Right atrium auricular region (tissue), 2 donors: ENCODE data around the gene TNFRSF25. TPM values are rescaled to one million over a fixed set of nuclear protein-coding genes. Genes with fewer than 3 reads are reported as not detected.

ENCODE experiments used
- DNase-seq: peaks from one replicate; pipeline ENCODE4 v3.0.0-alpha.2; 2019; ENCODE audit warnings: low spot score
- H3K27ac ChIP-seq, 2 donors: fragments of 200-600 bp; sonication (generic); 1 replicate in 1 of 2; 2 replicates in 1 of 2; pipeline ENCODE4 v1.5.1; 2016 to 2019
- H3K27me3 ChIP-seq, 2 donors: fragments of 200-600 bp; sonication (generic); one replicate each; pipeline versions ENCODE4 v1.5.1 to v1.6.0; 2017 to 2019
- H3K36me3 ChIP-seq: fragments of 200-600 bp; sonication (generic); one replicate; pipeline ENCODE4 v1.5.1; 2016
- H3K4me1 ChIP-seq, 2 donors: fragments of 200-600 bp; sonication (generic); one replicate each; pipeline versions ENCODE4 v1.5.1 to v1.6.0; 2017 to 2019
- H3K4me3 ChIP-seq, 2 donors: fragments of 200-600 bp; sonication (generic); 1 replicate in 1 of 2; 2 replicates in 1 of 2; pipeline ENCODE4 v1.5.1; 2017 to 2019; ENCODE audit warnings: mild to moderate bottlenecking in 1 of 2, moderate library complexity in 1 of 2
- H3K9me3 ChIP-seq, 2 donors: fragments of 200-600 bp; sonication (generic); one replicate each; pipeline ENCODE4 v1.5.1; 2019
- total RNA-seq, 2 donors: library from RNA; depleted of rRNA; stranded (reverse); fragments of >200 nt; gene quantifications; one replicate each; pipeline ENCODE4 v1.1.0, GENCODE V29; 2016
- TF ChIP-seq, protein P1 (sequence below), 2 donors: fragments of 200-600 bp; sonication (generic); IDR thresholded peaks; one replicate each; pipeline ENCODE4 v1.5.1; 2019; ENCODE audit warnings: antibody characterized with exemption in 2 of 2

Gene TNFRSF25
- total RNA-seq, 2 donors from 2014 or later = 4.4 to 7.4 TPM

DNA sequence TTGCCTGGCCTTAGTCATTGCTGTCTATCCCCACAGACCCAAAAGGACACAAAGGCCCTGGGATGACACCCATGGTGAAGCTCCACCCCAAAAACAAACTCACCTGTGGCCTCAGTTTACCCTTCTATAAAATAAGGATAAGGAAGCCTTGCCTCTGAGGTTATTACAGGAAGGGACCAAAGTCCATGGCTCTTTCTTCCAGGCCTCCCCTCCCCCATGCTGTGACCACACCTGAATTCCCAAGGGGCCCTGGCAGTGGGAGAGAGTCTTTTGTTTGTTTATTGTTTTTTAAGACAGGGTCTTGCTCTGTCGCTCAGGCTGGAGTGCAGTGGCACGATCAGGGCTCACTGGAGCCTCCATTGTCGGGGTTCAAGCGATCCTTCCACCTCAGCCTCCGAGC, 10.5 kb upstream of the TNFRSF25 start:
- TF ChIP-seq, protein P1, sequence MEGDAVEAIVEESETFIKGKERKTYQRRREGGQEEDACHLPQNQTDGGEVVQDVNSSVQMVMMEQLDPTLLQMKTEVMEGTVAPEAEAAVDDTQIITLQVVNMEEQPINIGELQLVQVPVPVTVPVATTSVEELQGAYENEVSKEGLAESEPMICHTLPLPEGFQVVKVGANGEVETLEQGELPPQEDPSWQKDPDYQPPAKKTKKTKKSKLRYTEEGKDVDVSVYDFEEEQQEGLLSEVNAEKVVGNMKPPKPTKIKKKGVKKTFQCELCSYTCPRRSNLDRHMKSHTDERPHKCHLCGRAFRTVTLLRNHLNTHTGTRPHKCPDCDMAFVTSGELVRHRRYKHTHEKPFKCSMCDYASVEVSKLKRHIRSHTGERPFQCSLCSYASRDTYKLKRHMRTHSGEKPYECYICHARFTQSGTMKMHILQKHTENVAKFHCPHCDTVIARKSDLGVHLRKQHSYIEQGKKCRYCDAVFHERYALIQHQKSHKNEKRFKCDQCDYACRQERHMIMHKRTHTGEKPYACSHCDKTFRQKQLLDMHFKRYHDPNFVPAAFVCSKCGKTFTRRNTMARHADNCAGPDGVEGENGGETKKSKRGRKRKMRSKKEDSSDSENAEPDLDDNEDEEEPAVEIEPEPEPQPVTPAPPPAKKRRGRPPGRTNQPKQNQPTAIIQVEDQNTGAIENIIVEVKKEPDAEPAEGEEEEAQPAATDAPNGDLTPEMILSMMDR (IDR thresholded peaks at IDR 0.05) = no peak
- Histone ChIP-seq H3K27ac (no peak overlapping the region), H3K27me3 (no peaks in the 10 kb centered on the region), H3K9me3 (no peaks in the 10 kb centered on the region), H3K4me1 (peaks cover 0 to 6% of the 10 kb centered on the region in 2 donors), H3K4me3 (no peak overlapping the region), H3K36me3 (peaks cover 25% of the 10 kb centered on the region)
- DNase-seq = no peak

DNA sequence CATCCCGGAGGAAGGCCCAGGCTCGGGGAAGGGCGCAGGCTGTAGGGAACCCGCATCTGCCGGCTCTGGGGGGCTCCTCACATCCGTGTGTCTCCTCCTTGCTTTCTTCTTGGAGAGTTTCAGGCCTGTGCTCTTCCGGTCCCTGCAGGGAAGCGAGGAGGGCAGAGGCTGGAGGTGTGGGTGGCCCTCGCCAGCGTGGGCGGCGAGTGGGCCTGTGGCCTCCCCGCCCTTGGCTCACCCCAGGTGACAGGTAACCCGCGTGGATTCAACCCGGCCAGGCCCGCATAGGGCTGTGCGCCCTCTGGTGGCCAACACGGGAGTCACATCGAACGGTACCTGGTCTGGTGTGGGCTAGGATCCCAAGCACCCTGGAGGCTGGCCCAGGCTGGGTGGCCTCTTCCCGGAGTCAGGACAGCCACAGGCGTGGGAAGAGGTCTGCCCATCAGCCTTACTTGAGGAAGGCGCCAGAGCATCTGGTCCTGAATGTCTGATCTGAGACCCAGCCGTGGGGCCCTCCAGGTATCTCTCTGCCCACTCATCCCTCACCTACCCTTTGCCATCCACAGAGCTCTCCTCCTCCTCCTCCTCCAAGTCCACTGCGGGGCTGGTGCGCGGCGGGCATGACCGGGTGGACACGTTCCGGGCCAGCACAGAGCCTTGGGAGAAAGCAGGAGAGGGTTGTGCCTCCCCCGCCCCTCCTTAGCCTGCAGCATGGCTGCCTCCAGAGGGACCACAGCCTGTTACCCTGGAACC, 9.6 kb upstream of the TNFRSF25 start:
- peaks cover 0 to 6% of the 10 kb centered on the region in 2 donors for H3K4me1 ChIP-seq
- no peaks in the 10 kb centered on the region for H3K27me3 ChIP-seq
- H3K9me3 ChIP-seq = no peaks in the 10 kb centered on the region
- H3K36me3 ChIP-seq = peaks cover 34% of the 10 kb centered on the region
- H3K27ac ChIP-seq = no peak overlapping the region
- no peak for DNase-seq
- TF ChIP-seq, protein P1 (IDR thresholded peaks at IDR 0.05) = peak; percentile 78 to 91
- no peak overlapping the region for H3K4me3 ChIP-seq

DNA sequence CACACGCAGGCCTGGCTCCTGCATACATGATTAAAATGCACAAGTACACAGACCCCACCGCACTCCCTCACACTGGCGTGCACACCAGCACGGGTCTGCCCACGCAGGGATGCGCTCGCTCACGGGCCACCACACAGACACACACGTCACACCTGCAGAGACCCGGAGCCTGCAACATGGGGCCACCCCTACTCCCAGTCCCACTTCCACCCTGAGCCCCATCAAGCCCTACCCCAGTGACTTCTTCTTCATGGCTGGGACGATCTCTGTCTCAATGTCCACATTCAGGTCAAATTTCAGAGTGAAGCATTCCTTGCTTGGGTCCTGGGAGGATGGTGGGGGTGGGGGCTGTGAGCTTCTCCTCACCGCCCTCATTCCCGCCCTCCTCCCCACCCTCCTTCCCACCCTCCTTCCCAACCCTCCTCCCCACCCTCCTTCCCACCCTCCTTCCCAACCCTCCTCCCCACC, 8.9 kb upstream of the TNFRSF25 start:
- Histone ChIP-seq H3K4me1 (peaks cover 0 to 6% of the 10 kb centered on the region in 2 donors), H3K36me3 (peaks cover 41% of the 10 kb centered on the region), H3K27me3 (no peaks in the 10 kb centered on the region), H3K27ac (no peak overlapping the region), H3K4me3 (no peak overlapping the region), H3K9me3 (no peaks in the 10 kb centered on the region)
- no peak for DNase-seq
- TF ChIP-seq, protein P1 (IDR thresholded peaks at IDR 0.05) = no peak

DNA sequence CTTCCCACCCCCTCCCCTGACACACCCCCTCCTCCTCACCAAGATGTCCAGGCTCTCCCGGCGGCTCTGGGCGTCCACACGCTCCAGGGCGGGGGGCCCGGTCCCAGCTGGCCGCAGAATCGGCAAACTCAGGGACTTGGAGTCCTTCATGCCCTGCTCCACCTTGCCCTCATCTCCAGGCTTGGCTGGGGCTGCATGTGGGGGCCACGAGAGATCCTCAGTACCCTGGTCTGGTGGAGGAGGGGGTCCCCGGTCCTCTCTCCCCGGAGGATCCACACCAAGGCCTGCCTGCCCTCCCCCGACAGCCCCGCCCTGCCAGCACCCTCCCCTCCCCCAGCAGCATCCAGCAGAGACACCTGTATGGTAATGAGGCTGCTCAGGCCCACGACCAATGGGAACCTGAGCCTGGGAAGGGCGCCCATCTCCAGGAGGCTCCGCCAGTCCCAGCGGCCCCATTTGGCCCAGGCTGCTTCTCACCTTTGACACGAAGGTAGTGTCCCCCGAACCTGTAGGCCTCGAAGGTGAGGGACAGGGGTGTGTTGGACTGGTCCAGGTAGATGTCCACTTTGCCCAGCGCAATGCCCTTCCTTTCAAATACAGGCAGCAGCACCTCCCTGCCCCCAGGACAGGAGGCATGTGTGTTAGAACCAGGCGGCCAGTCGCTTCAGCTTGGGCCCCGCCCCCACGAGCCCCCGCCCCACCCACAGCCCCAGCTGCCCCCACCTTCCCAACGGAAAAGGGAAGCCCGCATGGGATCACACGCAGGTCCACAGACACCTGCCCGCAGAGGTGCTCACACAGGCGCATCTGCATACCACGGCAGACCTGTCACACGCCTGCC, 8.2 kb upstream of the TNFRSF25 start:
- H3K4me3 ChIP-seq = no peak overlapping the region
- H3K27me3 ChIP-seq = no peaks in the 10 kb centered on the region
- DNase-seq = no peak
- peaks cover 0 to 6% of the 10 kb centered on the region in 2 donors for H3K4me1 ChIP-seq
- no peak overlapping the region for H3K27ac ChIP-seq
- peaks cover 46% of the 10 kb centered on the region for H3K36me3 ChIP-seq
- TF ChIP-seq, protein P1 (IDR thresholded peaks at IDR 0.05) = no peak
- H3K9me3 ChIP-seq = no peaks in the 10 kb centered on the region

DNA sequence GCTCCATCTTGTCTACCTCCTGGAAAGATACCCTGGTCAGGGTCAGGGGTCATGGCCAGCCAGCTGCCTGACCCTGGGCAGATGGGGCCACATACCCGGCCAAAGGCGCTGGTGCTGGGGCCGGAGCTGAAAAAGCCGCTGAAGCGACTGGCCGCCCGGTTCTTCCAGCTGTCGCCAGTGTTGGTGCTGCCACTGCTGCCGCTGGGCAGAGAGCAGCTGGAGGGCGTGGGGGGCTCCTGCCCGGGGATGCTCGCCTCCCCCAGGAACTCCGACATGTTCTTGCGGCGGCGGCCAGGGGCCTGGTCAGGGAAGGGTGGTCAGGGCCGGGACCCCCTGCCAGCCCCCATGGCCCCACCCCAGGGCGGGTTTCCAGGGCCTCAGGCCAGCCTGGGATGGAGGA, 7.2 kb upstream of the TNFRSF25 start:
- Histone ChIP-seq H3K36me3 (peaks cover 54% of the 10 kb centered on the region), H3K27ac (no peak overlapping the region)

More for the DNA sequence above, 7.2 kb upstream of the TNFRSF25 start:
- H3K9me3 ChIP-seq = no peaks in the 10 kb centered on the region
- no peaks in the 10 kb centered on the region for H3K27me3 ChIP-seq
- no peak overlapping the region for H3K4me3 ChIP-seq
- peaks cover 0 to 6% of the 10 kb centered on the region in 2 donors for H3K4me1 ChIP-seq
- TF ChIP-seq, protein P1 (IDR thresholded peaks at IDR 0.05) = no peak
- DNase-seq = no peak
